Measurements from ENCODE around the gene KDF1.

The KDF1 gene

GRCh38 chr1:26938004-26938658 lies 22.1 kb downstream of the KDF1 start:
- H3K36me3 ChIP-seq (ENCODE audit: low read length), result peaks cover under 1% of the 10 kb centered on the region; the same call in 1 of the 2 replicates

GRCh38 chr1:26936823-26937222 lies 23.4 kb downstream of the KDF1 start:
- no peak for TF ChIP-seq CTCF (IDR thresholded peaks at IDR 0.05; ENCODE audit: insufficient read depth, low read length, poor library complexity, severe bottlenecking)
- no peak for TF ChIP-seq EZH2phosphoT487 (conservative IDR thresholded peaks at IDR 0.05; ENCODE audit: low read length)
- no peaks in the 10 kb centered on the region for H4K20me1 ChIP-seq (ENCODE audit: low read depth, low read length)
- H3F3A ChIP-seq (ENCODE audit: insufficient read depth), result no peaks in the 10 kb centered on the region
- no peaks in the 10 kb centered on the region for H3K27me3 ChIP-seq (ENCODE audit: low read length)
- H3K27ac ChIP-seq (ENCODE audit: low read depth, low read length), result no peak overlapping the region
- H3K36me3 ChIP-seq (ENCODE audit: low read length), result no peaks in the 10 kb centered on the region
- H3K9ac ChIP-seq (ENCODE audit: low read length), result no peak overlapping the region
- H3K4me3 ChIP-seq (ENCODE audit: insufficient read depth, low read length, poor library complexity, severe bottlenecking), result no peak overlapping the region
- H3K79me2 ChIP-seq (ENCODE audit: insufficient read depth, low read length), result peaks cover 38% of the 10 kb centered on the region
- no peaks in the 10 kb centered on the region for H3K9me2 ChIP-seq (replicated peaks; ENCODE audit: insufficient read depth, low read length)
- H3K9me3 ChIP-seq (ENCODE audit: insufficient read depth, low read length), result no peaks in the 10 kb centered on the region
- H3K4me2 ChIP-seq (ENCODE audit: low read depth, low read length, poor library complexity, severe bottlenecking), result no peak overlapping the region
- H2AFZ ChIP-seq (ENCODE audit: low read depth, low read length, severe bottlenecking), result no peak overlapping the region

More at GRCh38 chr1:26938004-26938658, 22.1 kb downstream of the KDF1 start:
- H3K27me3 ChIP-seq (ENCODE audit: low read length), result no peaks in the 10 kb centered on the region
- no peaks in the 10 kb centered on the region for H3K9me2 ChIP-seq (replicated peaks; ENCODE audit: insufficient read depth, low read length)
- no peak overlapping the region for H3K4me2 ChIP-seq (ENCODE audit: low read depth, low read length, poor library complexity, severe bottlenecking)
- TF ChIP-seq CTCF (IDR thresholded peaks at IDR 0.05; ENCODE audit: insufficient read depth, low read length, poor library complexity, severe bottlenecking) (no peak), EZH2phosphoT487 (conservative IDR thresholded peaks at IDR 0.05; ENCODE audit: low read length) (no peak)
- H4K20me1 ChIP-seq (ENCODE audit: low read depth, low read length), result no peaks in the 10 kb centered on the region
- no peaks in the 10 kb centered on the region for H3F3A ChIP-seq (ENCODE audit: insufficient read depth)
- H3K27ac ChIP-seq (ENCODE audit: low read depth, low read length), result no peak overlapping the region
- H3K9me3 ChIP-seq (ENCODE audit: insufficient read depth, low read length), result no peaks in the 10 kb centered on the region
- no peak overlapping the region for H3K4me3 ChIP-seq (ENCODE audit: insufficient read depth, low read length, poor library complexity, severe bottlenecking)
- H3K9ac ChIP-seq (ENCODE audit: low read length), result no peak overlapping the region
- H3K79me2 ChIP-seq (ENCODE audit: insufficient read depth, low read length), result peaks cover 33% of the 10 kb centered on the region; the same call in 1 of the 2 replicates
- H2AFZ ChIP-seq (ENCODE audit: low read depth, low read length, severe bottlenecking), result no peak overlapping the region

- no peak overlapping the region for H3K9ac ChIP-seq (ENCODE audit: low read length)
- H3K27me3 ChIP-seq (ENCODE audit: low read length), result no peaks in the 10 kb centered on the region
- H3K79me2 ChIP-seq (ENCODE audit: insufficient read depth, low read length), result peaks cover 53% of the 10 kb centered on the region
- H4K20me1 ChIP-seq (ENCODE audit: low read depth, low read length), result peaks cover 8% of the 10 kb centered on the region; the same call in 1 of the 2 replicates
- peaks cover 19% of the 10 kb centered on the region; the same call in 1 of the 2 replicates for H3K36me3 ChIP-seq (ENCODE audit: low read length)
- H3K9me2 ChIP-seq (replicated peaks; ENCODE audit: insufficient read depth, low read length), result no peaks in the 10 kb centered on the region
- H3K27ac ChIP-seq (ENCODE audit: low read depth, low read length), result no peak overlapping the region
- no peak overlapping the region for H2AFZ ChIP-seq (ENCODE audit: low read depth, low read length, severe bottlenecking)
- TF ChIP-seq EZH2phosphoT487 (conservative IDR thresholded peaks at IDR 0.05; ENCODE audit: low read length), result no peak
- TF ChIP-seq CTCF (IDR thresholded peaks at IDR 0.05; ENCODE audit: insufficient read depth, low read length, poor library complexity, severe bottlenecking), result no peak
- H3K9me3 ChIP-seq (ENCODE audit: insufficient read depth, low read length), result no peaks in the 10 kb centered on the region
- no peak overlapping the region for H3K4me2 ChIP-seq (ENCODE audit: low read depth, low read length, poor library complexity, severe bottlenecking)
- H3F3A ChIP-seq (ENCODE audit: insufficient read depth), result peaks cover 6% of the 10 kb centered on the region; the same call in 1 of the 2 replicates
- no peak overlapping the region for H3K4me3 ChIP-seq (ENCODE audit: insufficient read depth, low read length, poor library complexity, severe bottlenecking)
Observed at GRCh38 chr1:26932531-26932930, 27.7 kb downstream of the KDF1 start.
